ENCODE measurements around the gene TMEM263. TPM values are rescaled to one million over a fixed set of nuclear protein-coding genes. Genes with fewer than 3 reads are reported as not detected.

TMEM263 gene
- total RNA-seq, 1 experiment from 2014 or later, result 31.3 TPM

DNA sequence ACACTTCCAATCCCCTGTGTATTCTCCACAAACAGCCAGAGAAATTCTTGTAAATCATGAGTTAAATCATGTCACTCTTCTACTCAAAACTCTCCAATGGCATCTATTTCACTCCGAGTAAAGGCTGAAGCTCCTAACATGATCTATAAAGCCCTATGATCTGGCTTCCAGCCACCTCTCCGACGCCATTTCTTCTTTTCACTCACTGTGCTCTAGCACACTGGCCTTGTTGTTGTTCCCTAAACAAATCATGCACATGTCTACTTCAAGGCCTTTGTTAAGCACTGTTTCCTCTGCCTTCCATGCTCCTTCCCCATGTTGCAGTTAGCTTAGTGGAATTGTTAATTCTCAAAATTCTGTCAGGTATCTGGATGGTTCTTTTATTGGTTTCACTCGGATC is 61.3 kb downstream of the TMEM263 start:
- no TSS peak for BruUV-seq (replicated peaks)
- Histone ChIP-seq H3K4me3 (replicated peaks in 1 of 2; ENCODE audit: low read depth in 1 of 2, low read length in 2 of 2) (no peak overlapping the region), H3K4me2 (ENCODE audit: low read length) (no peak overlapping the region), H4K20me1 (ENCODE audit: insufficient read depth) (no peaks in the 10 kb centered on the region), H3K79me2 (ENCODE audit: insufficient read depth, low read length) (no peaks in the 10 kb centered on the region), H3K4me1 (ENCODE audit: control insufficient read depth in 1 of 2, insufficient read depth in 2 of 2, low read length in 2 of 2) (peaks cover 0 to 5% of the 10 kb centered on the region in 2 experiments; a peak in 2 of 4 replicates), H3K9me2 (ENCODE audit: insufficient read depth) (no peaks in the 10 kb centered on the region), H3K9ac (ENCODE audit: low read length) (no peak overlapping the region), H3K27me3 (ENCODE audit: insufficient read depth, low read length) (no peaks in the 10 kb centered on the region), H3K27ac (ENCODE audit: low read depth, low read length) (no peak overlapping the region), H2AFZ (ENCODE audit: low read depth, low read length, poor library complexity, severe bottlenecking) (no peak overlapping the region), H3K36me3 (ENCODE audit: control insufficient read depth in 1 of 2, insufficient read depth in 2 of 2, low read length in 2 of 2) (no peaks in the 10 kb centered on the region), H3K9me3 (ENCODE audit: control insufficient read depth in 1 of 2, insufficient read depth in 1 of 2, low read depth in 1 of 2, low read length in 2 of 2) (no peaks in the 10 kb centered on the region)
- ChIA-PET POLR2A (no interaction called here), CTCF (no interaction called here), RAD21 (ENCODE audit: low non-redundant PET in 1 of 2, low total read pairs in 2 of 2, uncharacterized antibody in 2 of 2, unreplicated experiment in 2 of 2) (no interaction called here)
- no peak for ATAC-seq
- TF ChIP-seq EGR1 (IDR thresholded peaks at IDR 0.05; ENCODE audit: low read depth), result no peak
- TF ChIP-seq FOSL1 (IDR thresholded peaks at IDR 0.05; ENCODE audit: low read depth), result no peak
- no peak for TF ChIP-seq ZNF274 (IDR thresholded peaks at IDR 0.05; ENCODE audit: low read depth, low read length)
- TF ChIP-seq, protein P1, sequence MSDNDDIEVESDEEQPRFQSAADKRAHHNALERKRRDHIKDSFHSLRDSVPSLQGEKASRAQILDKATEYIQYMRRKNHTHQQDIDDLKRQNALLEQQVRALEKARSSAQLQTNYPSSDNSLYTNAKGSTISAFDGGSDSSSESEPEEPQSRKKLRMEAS (IDR thresholded peaks at IDR 0.05), result no peak
- TF ChIP-seq, protein P2, sequence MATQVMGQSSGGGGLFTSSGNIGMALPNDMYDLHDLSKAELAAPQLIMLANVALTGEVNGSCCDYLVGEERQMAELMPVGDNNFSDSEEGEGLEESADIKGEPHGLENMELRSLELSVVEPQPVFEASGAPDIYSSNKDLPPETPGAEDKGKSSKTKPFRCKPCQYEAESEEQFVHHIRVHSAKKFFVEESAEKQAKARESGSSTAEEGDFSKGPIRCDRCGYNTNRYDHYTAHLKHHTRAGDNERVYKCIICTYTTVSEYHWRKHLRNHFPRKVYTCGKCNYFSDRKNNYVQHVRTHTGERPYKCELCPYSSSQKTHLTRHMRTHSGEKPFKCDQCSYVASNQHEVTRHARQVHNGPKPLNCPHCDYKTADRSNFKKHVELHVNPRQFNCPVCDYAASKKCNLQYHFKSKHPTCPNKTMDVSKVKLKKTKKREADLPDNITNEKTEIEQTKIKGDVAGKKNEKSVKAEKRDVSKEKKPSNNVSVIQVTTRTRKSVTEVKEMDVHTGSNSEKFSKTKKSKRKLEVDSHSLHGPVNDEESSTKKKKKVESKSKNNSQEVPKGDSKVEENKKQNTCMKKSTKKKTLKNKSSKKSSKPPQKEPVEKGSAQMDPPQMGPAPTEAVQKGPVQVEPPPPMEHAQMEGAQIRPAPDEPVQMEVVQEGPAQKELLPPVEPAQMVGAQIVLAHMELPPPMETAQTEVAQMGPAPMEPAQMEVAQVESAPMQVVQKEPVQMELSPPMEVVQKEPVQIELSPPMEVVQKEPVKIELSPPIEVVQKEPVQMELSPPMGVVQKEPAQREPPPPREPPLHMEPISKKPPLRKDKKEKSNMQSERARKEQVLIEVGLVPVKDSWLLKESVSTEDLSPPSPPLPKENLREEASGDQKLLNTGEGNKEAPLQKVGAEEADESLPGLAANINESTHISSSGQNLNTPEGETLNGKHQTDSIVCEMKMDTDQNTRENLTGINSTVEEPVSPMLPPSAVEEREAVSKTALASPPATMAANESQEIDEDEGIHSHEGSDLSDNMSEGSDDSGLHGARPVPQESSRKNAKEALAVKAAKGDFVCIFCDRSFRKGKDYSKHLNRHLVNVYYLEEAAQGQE (IDR thresholded peaks at IDR 0.05; ENCODE audit: low read depth), result no peak
- TF ChIP-seq, protein P3, sequence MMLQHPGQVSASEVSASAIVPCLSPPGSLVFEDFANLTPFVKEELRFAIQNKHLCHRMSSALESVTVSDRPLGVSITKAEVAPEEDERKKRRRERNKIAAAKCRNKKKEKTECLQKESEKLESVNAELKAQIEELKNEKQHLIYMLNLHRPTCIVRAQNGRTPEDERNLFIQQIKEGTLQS (IDR thresholded peaks at IDR 0.05), result no peak
- no peak for TF ChIP-seq CEBPB (IDR thresholded peaks at IDR 0.05; ENCODE audit: low read depth)
- TF ChIP-seq POLR2A (IDR thresholded peaks at IDR 0.05; ENCODE audit: borderline replicate concordance, extremely low read depth, insufficient read depth, insufficient read length), result no peak
- TF ChIP-seq SIN3A (IDR thresholded peaks at IDR 0.05; ENCODE audit: low read depth), result no peak
- TF ChIP-seq RAD21 (IDR thresholded peaks at IDR 0.05; ENCODE audit: low read depth), result no peak
- TF ChIP-seq SRF (IDR thresholded peaks at IDR 0.05; ENCODE audit: low read depth), result no peak
- no peak for TF ChIP-seq JUND (IDR thresholded peaks at IDR 0.05)
- no peak for TF ChIP-seq ELF1 (IDR thresholded peaks at IDR 0.05; ENCODE audit: borderline replicate concordance, low read depth)
- intact Hi-C loops (cut with micrococcal nuclease), result no loop called here
- DNase-seq (ENCODE audit: low read depth, low spot score), result no peak
